ENCODE results near the gene TOR1B.
A peak's percentile ranks its signal among the peaks of the same experiment; 100 is the strongest.
"Not testable (repeated sequence)": the region's sequence is repeated elsewhere in the genome, so short reads cannot be mapped to it uniquely, and the experiment has no call there.

Gene TOR1B, protein sequence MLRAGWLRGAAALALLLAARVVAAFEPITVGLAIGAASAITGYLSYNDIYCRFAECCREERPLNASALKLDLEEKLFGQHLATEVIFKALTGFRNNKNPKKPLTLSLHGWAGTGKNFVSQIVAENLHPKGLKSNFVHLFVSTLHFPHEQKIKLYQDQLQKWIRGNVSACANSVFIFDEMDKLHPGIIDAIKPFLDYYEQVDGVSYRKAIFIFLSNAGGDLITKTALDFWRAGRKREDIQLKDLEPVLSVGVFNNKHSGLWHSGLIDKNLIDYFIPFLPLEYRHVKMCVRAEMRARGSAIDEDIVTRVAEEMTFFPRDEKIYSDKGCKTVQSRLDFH

DNA sequence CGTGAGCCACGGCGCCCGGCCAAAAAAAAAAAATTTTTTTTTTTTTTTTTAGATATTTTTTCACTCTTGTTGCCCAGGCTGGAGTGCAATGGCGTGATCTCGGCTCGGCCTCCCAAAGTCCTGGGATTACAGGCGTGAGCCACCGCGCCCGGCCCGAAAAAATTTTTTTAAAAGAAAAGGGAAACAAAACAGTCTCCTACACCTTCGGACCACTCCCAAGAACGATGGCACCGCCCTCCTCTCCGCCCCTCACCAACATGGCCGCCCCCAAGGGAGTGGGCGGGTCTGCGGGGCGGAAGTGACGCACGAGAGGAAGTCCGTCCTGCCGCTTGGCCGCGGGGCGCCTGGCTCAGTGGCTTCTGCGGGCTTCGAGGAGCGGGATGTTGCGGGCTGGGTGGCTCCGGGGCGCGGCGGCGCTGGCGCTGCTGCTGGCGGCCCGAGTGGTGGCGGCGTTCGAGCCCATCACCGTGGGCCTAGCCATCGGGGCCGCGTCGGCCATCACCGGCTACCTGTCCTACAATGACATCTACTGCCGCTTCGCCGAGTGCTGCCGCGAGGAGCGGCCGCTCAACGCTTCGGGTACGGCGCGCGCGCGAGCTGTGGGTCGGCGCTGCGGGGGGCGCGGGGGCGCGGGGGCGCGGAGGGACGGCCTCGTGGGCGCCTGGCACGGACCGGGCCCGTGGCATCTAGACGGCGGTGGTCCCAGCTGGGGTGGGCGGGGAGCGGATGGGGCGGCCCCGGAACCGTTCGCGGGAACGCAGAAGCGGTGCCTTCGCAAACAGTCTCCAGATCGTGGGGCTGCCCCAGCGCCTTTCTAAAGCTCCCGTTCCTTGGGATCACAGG lies at the start of gene TOR1B:
TSS of gene TOR1B (plus strand) at position 352 of the 843 bp plus-strand sequence. CDS start at position 381, 29 bp downstream.
- peak; percentile 77 for DNase-seq

DNA sequence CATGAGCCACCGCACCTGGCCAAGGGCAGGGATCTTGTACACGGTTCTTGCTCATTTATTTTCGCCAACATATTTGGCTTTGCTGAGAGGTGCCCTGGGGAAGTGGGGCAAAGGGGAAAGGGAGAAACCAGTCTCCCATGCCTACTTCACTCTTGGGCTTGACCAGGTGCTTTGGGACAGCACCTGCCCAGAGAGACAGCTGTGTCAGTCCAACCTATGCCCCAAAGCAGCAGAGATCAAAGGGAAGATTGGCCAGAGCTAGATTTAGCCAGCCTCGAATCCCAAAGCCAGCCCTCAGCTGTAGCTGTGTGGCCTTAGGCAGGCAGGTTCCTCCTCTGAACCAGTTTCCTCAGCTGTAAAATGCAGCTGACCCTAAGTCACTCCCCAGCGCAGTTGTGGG lies 47.8 kb upstream of the TOR1B start:
- DNase-seq: no peak

DNA sequence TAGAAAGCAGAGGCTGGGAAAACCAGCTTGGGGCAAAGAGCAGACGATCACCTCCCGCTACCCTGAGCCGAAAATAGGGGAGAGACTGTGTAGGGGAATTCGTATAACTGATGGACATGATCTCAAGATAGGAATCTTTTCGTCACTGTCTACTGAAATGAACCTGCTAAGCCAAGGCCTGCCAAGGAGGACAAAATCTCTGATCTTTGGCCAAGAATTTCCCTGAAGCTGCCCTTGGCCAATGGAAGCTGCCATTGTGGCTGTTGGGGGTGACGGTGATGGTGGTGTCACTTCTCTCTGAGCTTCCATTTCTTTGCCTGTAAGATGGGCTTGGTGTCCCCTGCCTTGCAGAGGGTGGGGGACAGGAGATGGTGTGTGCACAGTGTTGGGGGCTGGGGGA lies 46.8 kb upstream of the TOR1B start:
- no peak for DNase-seq

DNA sequence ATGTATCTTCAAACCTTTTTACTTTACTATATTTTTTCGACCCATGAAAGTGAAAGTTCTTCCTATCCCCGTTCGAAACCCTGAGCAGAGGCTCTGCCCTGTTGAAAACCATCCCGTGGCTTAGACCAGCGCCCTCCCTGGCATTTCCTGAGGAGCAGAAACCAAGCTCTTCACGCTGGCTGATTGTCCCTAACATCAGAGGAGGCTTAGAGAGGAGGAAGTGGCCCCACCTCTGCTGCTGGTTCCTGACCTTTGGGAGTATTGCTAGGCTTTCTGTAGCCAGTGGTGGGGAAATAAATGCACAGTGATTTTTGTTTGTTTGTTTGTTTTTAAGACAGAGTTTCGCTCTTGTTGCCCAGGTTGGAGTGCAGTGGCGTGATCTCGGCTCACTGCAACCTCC lies 45.9 kb upstream of the TOR1B start:
- DNase-seq: no peak

DNA sequence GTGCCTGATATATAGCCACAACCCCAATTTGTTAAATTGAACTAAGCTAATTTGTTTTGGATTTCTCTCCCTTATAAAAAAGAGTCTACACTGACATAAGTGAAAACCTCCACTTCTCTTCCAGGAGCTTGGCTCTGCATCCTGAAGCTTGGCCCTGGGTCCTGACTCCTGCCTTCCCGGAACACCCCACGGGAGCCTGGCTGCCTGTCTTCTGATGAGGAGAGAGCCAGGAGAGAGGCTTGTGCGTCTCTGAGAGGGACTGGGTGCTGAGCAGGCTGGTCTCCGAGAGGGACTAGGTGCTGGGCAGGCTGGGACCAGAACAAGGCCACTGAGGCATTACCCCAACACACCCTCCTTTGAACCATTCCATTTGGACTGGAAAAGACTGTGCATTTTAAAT lies 43.7 kb upstream of the TOR1B start:
- no peak for DNase-seq

DNA sequence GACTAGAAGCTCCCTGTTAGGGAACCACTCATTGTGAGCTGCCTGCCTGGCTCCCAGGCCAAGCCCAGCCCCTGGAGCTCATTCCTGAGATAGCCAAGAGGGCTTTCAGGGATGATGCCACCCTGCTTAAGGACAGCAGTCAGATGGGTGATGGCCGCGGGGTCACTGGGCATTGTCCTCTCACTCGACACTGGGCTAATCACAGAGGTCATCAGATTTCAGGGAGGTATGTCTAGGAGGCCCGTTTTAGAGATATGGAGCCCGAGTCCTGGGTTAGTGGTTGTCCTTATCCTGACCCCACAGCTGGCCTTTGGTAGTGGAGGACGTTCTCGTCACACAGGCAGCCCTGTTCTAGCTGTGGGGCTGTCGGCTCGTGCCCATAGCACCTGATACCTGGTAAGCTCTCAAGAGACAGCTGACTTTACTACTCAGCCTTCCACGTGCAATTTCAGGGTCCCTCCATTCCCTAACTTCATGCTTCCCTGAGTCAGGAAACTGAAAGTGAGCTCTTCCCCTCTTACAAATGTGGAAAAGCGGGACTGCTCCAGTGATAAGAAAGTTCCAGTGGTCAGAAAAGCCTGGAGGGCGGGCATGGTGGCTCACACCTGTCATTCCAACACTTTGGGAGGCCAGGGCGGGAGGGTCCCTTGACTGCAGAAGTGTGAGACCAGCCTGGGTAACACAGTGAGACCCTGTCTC lies 43.0 kb upstream of the TOR1B start:
- DNase-seq: no peak

DNA sequence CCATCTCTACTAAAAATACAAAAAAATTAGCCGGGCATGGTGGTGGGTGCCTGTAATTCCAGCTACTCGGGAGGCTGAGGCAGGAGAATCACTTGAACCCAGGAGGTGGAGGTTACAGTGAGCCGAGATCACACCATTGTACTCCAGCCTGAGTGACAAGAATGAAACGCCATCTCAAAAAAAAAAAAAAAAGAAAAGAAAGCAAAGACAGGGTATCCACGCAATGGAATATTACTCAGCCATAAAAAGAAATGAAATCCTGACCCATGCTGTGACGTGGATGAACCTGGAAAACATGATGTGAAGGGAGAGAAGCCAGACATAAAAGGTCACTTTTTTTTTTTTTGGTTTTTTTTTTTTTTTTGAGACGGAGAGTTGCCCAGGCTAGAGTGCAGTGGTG lies 42.2 kb upstream of the TOR1B start:
- DNase-seq: not testable (repeated sequence)

DNA sequence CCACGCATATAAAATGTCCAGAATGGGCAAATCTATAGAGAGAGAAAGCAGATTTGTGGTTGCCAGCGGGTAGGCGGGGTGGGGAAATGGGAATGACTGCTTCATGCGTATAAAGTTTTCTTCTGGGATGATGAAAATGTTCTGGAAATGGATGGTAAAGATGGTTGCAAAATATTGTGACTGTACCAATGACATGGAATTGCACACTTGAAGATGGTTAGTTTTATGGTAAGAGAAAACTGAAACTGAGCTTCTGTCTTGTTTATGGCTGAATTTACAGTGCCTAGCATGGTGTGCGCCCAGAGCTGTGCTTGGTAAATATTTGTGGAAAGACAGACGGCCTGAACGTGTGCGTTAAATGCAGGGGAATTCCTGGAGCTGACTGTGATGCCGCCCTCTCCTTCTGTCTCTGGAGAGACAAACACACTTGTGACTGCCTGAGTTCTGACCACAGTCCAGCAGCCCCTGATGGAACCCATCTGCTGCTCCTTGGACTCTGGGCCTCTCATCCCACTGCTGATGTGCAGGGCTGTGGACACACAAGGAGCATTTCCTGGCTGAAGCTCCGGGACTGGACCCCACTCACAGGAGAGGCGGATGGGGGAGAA lies 41.6 kb upstream of the TOR1B start:
- no peak for DNase-seq

DNA sequence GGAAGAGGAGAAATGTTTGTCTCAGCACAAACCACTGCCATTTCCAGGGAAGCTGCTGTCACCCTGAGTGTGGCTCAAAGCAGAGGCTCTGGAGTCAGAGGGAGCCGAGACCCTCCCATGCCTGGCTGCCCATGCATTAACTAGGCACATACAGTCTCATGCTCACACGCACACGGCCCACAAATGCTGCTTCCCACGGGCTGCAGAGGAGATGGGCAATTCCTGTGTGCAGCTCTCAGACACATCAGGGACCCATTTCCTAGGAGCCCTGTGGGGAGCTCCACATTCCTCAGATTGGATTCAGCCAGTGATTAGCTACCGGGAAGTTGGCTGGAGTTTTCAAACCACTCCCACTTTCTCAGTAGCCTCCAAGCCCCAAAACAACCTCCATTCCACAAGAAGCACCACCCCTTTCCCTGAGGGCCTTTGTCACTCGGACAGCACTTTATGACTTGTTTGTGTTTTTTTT lies 41.0 kb upstream of the TOR1B start:
- no peak for DNase-seq

DNA sequence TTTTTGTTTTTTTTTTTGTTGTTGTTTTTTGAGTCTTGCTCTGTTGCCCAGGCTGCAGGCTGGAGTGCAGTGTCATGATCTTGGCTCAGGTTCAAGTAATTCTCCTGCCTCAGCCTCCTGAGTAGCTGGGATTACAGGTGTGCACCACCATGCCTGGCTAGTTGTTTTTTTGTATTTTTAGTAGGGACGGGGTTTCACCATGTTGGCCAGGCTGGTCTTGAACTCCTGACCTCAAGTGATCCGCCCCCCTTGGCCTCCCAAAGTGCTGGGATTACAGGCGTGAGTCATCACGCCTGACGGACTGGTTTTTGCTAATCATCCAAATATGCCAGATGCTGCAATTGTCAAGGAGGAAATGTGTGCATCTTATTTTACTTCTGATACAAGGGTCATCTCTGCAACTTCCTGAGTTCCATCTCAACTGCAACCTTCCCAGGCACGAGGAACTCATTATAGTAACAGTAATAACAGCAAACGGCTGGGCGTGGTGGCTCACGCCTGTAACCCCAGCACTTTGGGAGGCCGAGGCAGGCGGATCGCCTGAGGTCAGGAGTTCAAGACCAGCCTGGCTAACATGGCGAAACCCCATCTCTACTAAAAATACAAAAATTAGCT lies 40.5 kb upstream of the TOR1B start:
- DNase-seq: not testable (repeated sequence)

DNA sequence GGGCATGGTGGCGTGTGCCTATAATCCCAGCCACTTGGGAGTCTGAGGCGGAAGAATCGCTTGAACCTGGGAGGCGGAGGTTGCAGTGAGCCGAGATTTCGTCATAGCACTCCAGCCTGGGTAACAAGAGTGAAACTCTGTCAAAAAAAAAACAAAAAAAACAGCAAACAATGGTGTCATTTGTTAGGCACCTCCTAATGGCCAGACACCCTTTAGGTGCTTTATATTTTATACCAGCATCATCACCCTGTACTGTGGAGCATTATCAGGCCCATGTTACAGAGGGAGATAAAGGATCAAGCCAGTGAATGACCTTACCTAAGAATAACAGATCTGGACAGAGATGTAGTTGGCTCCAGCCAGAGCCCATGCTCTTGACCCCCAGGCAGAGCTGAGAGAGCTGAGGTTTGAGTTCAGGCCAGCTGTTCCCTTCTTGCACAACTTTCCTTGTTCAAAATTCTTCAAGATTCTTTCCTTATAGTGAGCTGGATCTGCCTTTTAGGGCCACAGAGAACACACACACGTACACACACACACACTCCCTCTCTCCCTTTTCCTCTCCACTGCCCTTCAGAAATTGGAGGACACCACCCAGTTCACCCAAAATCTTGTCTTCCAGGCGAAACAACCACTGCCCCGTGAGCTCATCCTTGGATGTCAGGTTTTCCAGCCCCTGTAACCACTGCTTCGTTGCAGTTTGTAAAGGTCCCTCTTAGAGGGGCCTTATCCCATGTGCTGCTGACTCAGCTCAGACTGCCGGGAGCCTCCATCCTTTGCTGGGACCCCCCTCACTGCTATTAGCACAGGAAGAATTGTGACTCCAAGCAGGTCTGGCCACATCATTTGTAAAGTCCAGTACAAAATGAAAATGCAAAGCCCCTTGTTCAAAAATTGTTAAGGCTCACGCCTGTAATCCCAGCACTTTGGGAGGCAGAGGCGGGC lies 39.7 kb upstream of the TOR1B start:
- no peak for DNase-seq

DNA sequence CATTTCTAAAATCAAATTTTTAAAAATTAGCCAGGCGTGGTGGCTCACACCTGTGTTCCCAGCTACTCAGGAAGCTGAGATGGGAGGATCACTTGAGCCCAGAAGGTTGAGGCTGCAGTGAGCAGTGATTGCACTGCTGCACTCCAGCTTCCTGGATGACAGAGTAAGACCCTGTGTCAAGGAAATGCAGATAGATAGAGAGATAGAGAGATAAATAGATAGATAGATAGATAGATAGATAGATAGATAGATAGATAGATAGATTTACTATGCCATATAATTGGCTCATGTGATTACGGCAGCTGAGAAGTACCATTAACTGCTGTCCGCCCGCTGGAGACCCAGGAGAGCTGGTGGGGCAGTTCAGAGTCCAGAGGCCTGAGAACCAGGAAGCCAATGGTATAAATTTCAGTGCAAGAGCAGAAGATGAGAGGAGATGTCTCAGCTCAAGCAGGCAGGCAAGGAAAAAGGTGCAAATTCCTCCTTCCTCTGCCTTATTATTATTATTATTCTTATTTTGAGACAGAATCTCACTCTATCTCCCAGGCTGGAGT lies 37.1 kb upstream of the TOR1B start:
- DNase-seq: no peak

DNA sequence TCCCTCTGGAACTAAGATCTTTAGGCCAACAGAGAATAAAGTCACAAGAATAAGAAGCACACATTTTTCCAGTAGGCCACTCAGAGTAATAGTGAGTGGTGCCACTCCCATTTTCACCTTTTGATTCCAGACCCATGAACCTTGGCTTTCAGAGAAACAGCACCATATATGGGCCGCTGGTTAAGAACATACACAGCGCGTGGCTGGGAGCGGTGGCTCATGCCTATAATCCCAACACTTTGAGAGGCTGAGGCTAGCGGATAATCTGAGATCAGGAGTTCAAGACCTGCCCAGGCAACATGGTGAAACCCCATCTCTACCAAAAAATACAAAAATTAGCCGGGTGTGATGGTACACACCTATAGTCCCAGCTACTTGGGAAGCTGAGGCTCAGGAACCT lies 34.5 kb upstream of the TOR1B start:
- DNase-seq: no peak

DNA sequence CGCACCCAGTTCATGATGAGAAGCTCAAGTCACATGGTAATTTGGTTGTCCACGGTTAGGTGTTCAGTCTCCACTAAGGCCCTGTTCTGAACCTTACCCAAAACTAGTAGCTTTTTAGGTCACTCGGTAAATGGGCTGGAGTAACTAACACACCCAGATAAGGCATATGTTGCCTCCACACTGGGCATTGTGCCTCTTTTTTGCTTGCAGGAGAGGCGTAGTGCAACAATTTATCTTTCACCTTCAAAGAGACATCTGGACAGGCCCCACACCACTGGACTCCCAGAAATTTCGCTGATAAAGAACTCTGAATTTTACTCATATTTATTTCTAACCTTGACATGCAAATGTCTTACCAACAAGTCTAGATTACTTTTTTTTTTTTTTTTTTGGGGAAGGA lies 33.3 kb upstream of the TOR1B start:
- DNase-seq: no peak

DNA sequence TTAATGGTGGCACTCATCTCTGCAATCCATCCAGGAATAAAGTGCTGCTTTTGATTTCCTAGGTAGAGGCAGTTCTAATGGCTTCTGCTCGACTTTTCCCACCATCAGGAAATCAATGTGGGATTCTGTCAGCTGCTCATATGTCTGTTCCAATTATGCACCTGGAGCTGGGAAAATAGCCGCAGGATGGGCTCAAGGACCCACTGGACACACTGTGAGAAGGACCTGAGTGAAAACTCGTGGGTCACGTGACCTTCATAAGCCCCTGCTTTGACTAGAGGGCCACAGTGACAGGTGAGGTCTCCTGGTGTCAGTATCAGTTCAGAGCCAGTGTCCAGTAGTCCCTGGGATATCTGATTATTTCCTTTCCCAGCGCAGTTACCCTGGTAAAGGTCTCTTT lies 32.2 kb upstream of the TOR1B start:
- no peak for DNase-seq

DNA sequence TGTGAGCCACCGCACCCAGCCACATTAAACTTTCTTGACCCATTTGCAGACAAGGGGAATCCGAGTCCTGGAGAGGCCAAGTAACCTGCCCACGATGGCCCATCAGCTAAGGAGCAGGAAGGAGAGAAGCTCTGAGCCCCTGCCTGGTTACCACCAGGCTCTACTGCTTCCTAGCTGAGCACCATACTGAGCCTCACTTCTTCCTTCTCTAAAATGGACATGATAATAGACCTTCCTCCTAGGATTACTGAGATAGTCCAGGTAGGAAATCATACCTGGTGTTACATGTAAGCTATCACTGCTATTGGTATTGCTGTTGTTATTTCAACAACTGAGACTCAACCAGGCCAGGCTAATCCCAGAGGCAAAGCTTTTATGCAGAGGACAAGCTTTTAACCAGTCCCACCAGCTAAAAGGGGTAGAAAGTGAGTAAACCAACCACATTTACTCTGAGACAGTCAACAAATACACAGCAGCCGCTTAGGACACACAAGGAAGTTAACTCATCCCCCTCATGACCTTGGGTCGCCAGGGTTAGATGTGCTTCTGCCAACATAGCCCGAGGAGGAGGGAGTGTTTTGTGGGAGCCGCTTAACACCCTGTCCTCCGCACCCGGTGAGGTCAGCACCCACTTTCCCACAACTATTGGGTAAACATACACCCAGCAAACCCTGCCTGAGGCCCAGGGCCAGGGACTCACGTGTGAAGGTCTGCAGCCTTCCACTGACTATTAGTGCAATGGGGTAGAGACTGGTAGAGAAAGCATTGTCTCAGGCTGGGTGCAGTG lies 29.5 kb upstream of the TOR1B start:
- DNase-seq: no peak

DNA sequence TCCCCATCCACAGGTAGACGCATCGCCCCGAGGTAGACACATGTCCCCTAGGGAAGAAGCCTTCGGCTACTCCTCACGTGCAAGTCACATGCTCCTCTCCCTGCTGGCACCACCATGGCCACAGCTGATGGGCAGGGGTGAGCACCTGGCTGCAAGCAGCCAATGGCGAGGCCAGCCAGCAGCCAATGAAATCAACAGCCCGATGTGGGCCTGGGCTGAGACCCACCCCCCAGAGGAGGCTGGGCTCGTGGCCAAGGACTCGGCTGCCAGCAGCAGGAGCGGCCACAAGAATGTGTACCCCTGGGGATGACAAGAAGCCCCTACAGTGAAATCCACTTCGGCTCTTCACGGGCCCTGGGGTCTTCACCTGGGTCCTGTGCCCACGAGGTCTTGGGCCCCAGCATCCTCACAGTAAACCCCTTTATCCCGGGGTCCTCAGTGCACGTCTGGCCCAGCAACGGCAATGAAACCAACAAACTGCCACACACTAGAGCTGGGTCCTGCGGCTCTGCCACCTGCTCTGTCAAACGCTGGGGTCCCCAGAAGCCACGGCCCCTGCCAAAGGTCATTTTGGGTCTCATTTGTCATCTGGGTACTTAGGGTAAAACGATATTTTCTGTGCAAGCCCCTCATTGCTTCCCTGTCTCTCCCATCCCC lies 28.1 kb upstream of the TOR1B start:
- no peak for DNase-seq

DNA sequence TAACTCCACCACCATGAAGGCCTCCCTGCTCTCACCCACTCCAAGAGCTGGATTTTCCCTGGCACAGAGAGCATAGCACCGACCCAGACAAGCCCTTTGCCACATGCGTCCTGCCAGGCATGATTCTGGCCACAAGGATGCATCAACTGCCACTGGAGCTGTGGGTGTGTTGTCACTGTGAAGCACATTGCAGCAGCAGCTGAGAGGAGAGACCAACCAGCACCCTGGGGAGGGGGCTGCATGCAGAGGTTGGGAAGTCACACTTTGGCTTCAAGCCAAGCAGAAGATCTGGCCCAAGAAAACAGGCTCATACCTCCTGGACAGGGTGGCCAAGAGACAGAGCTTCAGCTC lies 27.6 kb upstream of the TOR1B start:
- no peak for DNase-seq

DNA sequence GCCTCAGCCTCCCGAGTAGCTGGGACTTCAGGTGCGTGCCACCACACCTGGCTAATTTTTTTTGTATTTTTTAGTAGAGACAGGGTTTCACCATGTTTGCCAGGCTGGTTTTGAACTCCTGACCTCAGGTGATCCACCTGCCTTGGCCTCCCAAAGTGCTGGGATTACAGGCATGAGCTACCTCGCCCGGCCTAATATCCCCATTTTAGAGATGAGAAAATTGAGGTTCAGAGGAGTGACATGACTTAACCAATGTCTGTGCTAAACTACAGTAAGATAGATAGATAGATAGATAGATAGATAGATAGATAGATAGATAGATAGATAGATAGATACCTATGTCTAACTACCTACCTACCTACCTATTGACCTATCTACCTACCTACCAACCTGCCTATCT lies 26.9 kb upstream of the TOR1B start:
- not testable (repeated sequence) for DNase-seq

DNA sequence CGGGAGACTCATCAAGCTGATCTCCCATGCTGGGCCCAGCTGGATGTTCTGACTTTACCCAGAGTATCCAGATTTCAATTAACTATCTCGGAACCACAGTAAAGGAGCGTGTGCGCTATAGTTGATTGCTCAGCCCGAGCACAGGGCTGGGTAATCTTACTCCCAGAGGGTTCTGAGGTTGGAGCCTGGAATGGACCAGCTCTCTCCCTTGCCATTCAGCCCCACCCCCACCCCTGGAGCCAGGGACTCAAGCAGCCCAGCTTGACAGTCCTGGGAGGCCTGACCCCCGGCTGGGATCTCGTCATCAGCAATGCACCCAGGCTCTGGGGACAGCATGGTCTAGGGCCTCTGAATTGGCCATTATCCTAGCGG lies 26.4 kb upstream of the TOR1B start:
- DNase-seq: no peak

Data from NCI-H510A (cell line).